ENCODE data around the gene ANAPC10. TPM values are rescaled to one million over a fixed set of nuclear protein-coding genes. Genes with fewer than 3 reads are reported as not detected.

ANAPC10 gene
- total and polyA plus RNA-seq, 12 donors: 11.8 to 51.6 (median 19.7) TPM

GRCh38 chr4:145101091-145101490 is 3.1 kb upstream of the ANAPC10 start:
- no peak overlapping the region for H3K27ac ChIP-seq
- no peak overlapping the region for H3K4me3 ChIP-seq
- no peaks in the 10 kb centered on the region for H3K9me3 ChIP-seq (replicated peaks in 1 of 3)
- peaks cover 0 to 16% of the 10 kb centered on the region in 2 donors for H3K36me3 ChIP-seq (replicated peaks in 1 of 2)
- 95 to 97% (median 96%) methylated on average over 1 of the region's 1 CpG for WGBS, 4 donors
- peaks cover 19 to 55% of the 10 kb centered on the region in 2 donors for H3K4me1 ChIP-seq (replicated peaks in 1 of 2)
- intact Hi-C loops (cut with DNase I): no loop called here
- no peak for TF ChIP-seq CTCF (IDR thresholded peaks at IDR 0.05)
- TF ChIP-seq POLR2A (IDR thresholded peaks at IDR 0.05): no peak
- H3K27me3 ChIP-seq: no peaks in the 10 kb centered on the region
- no peak for DNase-seq

- no peaks in the 10 kb centered on the region for H3K27me3 ChIP-seq
- peaks cover 0 to 7% of the 10 kb centered on the region in 2 donors for H3K36me3 ChIP-seq (replicated peaks in 1 of 2)
- DNase-seq: no peak
- H3K4me3 ChIP-seq: peak overlapping the region in 1 of 4 donors; percentile 80
- H3K27ac ChIP-seq: no peak overlapping the region
- 29 to 41% (median 34%) methylated on average over 5 of the region's 5 CpGs for WGBS, 4 donors
- intact Hi-C loops (cut with DNase I): loop anchor here in 1 of 2 donors (10.0 kb wide), 1 partner anchor 925 kb away; no protein-coding TSS in a partner anchor
- TF ChIP-seq CTCF (IDR thresholded peaks at IDR 0.05) (no peak), POLR2A (IDR thresholded peaks at IDR 0.05) (no peak)
- no peaks in the 10 kb centered on the region for H3K9me3 ChIP-seq (replicated peaks in 1 of 3)
- peaks cover 19 to 55% of the 10 kb centered on the region in 2 donors for H3K4me1 ChIP-seq (replicated peaks in 1 of 2)
Measured at GRCh38 chr4:145099653-145100052, 1.7 kb upstream of the ANAPC10 start.

GRCh38 chr4:145098675-145099037 is 660 bp upstream of the ANAPC10 start:
- peak; percentile 27 to 71 (median 43) for DNase-seq

GRCh38 chr4:145097331-145097820 is 620 bp downstream of the ANAPC10 start:
- Histone ChIP-seq H3K9me3 (replicated peaks in 1 of 3) (peaks cover 0 to 7% (median 0%) of the 10 kb centered on the region in 3 donors), H3K36me3 (replicated peaks in 1 of 2) (peaks cover 0 to 7% of the 10 kb centered on the region in 2 donors), H3K27me3 (no peaks in the 10 kb centered on the region), H3K4me1 (replicated peaks in 1 of 2) (peaks cover 19 to 46% of the 10 kb centered on the region in 2 donors), H3K4me3 (peak overlapping the region; percentile 18 to 89 (median 58)), H3K27ac (peak overlapping the region; percentile 79 to 97 (median 94))
- DNase-seq: no peak
- TF ChIP-seq CTCF (IDR thresholded peaks at IDR 0.05) (no peak), POLR2A (IDR thresholded peaks at IDR 0.05) (no peak)
- WGBS, 4 donors: 9 to 10% (median 9%) methylated on average over 10 of the region's 10 CpGs
- intact Hi-C loops (cut with DNase I): loop anchor here in 1 of 2 donors (10.0 kb wide), 1 partner anchor 923 kb away; no protein-coding TSS in a partner anchor

More at GRCh38 chr4:145098675-145099037, 660 bp upstream of the ANAPC10 start:
- peaks cover 0 to 4% of the 10 kb centered on the region in 2 donors for H3K36me3 ChIP-seq (replicated peaks in 1 of 2)
- peaks cover 19 to 55% of the 10 kb centered on the region in 2 donors for H3K4me1 ChIP-seq (replicated peaks in 1 of 2)
- H3K27me3 ChIP-seq: no peaks in the 10 kb centered on the region
- WGBS, 4 donors: 0 to 1% (median 0%) methylated on average over 2 to 9 of the region's 9 CpGs
- TF ChIP-seq CTCF (IDR thresholded peaks at IDR 0.05): no peak
- no peak for TF ChIP-seq POLR2A (IDR thresholded peaks at IDR 0.05)
- H3K4me3 ChIP-seq: peak overlapping the region; percentile 35 to 89 (median 65)
- intact Hi-C loops (cut with DNase I): loop anchor here in 1 of 2 donors (10.0 kb wide), 1 partner anchor 924 kb away; no protein-coding TSS in a partner anchor
- peak overlapping the region; percentile 79 to 97 (median 94) for H3K27ac ChIP-seq
- H3K9me3 ChIP-seq (replicated peaks in 1 of 3): peaks cover 0 to 5% (median 0%) of the 10 kb centered on the region in 3 donors
